Measurements from ENCODE around the gene LHX6.

GRCh38 chr9:122197426-122197825, 31.3 kb downstream of the LHX6 start:
- TF ChIP-seq, protein P1, sequence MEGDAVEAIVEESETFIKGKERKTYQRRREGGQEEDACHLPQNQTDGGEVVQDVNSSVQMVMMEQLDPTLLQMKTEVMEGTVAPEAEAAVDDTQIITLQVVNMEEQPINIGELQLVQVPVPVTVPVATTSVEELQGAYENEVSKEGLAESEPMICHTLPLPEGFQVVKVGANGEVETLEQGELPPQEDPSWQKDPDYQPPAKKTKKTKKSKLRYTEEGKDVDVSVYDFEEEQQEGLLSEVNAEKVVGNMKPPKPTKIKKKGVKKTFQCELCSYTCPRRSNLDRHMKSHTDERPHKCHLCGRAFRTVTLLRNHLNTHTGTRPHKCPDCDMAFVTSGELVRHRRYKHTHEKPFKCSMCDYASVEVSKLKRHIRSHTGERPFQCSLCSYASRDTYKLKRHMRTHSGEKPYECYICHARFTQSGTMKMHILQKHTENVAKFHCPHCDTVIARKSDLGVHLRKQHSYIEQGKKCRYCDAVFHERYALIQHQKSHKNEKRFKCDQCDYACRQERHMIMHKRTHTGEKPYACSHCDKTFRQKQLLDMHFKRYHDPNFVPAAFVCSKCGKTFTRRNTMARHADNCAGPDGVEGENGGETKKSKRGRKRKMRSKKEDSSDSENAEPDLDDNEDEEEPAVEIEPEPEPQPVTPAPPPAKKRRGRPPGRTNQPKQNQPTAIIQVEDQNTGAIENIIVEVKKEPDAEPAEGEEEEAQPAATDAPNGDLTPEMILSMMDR (IDR thresholded peaks at IDR 0.05; ENCODE audit: poor library complexity, severe bottlenecking): no peak
- no peak for TF ChIP-seq TAF1 (IDR thresholded peaks at IDR 0.05; ENCODE audit: low read depth)
